Upper lobe of left lung (tissue), 4 donors: ENCODE measurements around the gene PPP1R13L.

ENCODE experiments used
- CTCF ChIP-seq, 6 experiments: fragments of 450-650 bp in 4 of 6; fragments of 200-600 bp in 2 of 6; sonication (generic) in 2 of 6; IDR thresholded peaks; one replicate each; pipeline ENCODE4 v1.5.1; 2016 to 2019; ENCODE audit warnings: antibody characterized with exemption in 6 of 6
- EP300 ChIP-seq, 4 donors: sonication (generic); formaldehyde crosslinking; IDR thresholded peaks; one replicate each; pipeline ENCODE4 v1.5.1; 2017; ENCODE audit warnings: antibody characterized with exemption in 4 of 4, control low read depth in 2 of 4
- POLR2A ChIP-seq, 4 donors: fragments of 450-650 bp; IDR thresholded peaks; one replicate each; pipeline ENCODE4 v1.5.1; 2016 to 2017; ENCODE audit warnings: antibody characterized with exemption in 4 of 4, mild to moderate bottlenecking in 2 of 4
- POLR2AphosphoS5 ChIP-seq, 2 donors: sonication (generic); formaldehyde crosslinking; IDR thresholded peaks; one replicate each; pipeline ENCODE4 v1.5.1; 2017; ENCODE audit warnings: antibody characterized with exemption in 2 of 2

GRCh38 chr19:45370410-45371204 is 34.3 kb downstream of the PPP1R13L start, which contains the start of gene ERCC2:
- TF ChIP-seq POLR2AphosphoS5 (IDR thresholded peaks at IDR 0.05): peak in 1 of 2 donors; percentile 69
- no peak for TF ChIP-seq EP300 (IDR thresholded peaks at IDR 0.05)
- no peak for TF ChIP-seq CTCF (IDR thresholded peaks at IDR 0.05)
- TF ChIP-seq POLR2A (IDR thresholded peaks at IDR 0.05): peak in 1 of 4 donors; percentile 41
